Measurements from ENCODE around the gene FXYD1.

FXYD1 gene

GRCh38 chr19:35093941-35094647 lies 44.5 kb upstream of the FXYD1 start:
- H3K4me1 ChIP-seq (ENCODE audit: control insufficient read depth in 1 of 2, insufficient read depth in 1 of 2, low read depth in 1 of 2, low read length in 1 of 2): no peaks in the 10 kb centered on the region

GRCh38 chr19:35094656-35095055 lies 44.0 kb upstream of the FXYD1 start:
- no peak for TF ChIP-seq CTCF (IDR thresholded peaks at IDR 0.05)
- no peaks in the 10 kb centered on the region for H3K36me3 ChIP-seq
- H3K27me3 ChIP-seq: peaks cover 27% of the 10 kb centered on the region
- no peak overlapping the region for H3K4me3 ChIP-seq (ENCODE audit: low read depth in 1 of 2, low read length in 1 of 2)
- H3K4me1 ChIP-seq (ENCODE audit: control insufficient read depth in 1 of 2, insufficient read depth in 1 of 2, low read depth in 1 of 2, low read length in 1 of 2): no peaks in the 10 kb centered on the region
- H3K9me3 ChIP-seq: no peaks in the 10 kb centered on the region
- no peak overlapping the region for H3K27ac ChIP-seq

More at GRCh38 chr19:35093941-35094647, 44.5 kb upstream of the FXYD1 start:
- H3K9me3 ChIP-seq: no peaks in the 10 kb centered on the region
- no peak overlapping the region for H3K4me3 ChIP-seq (ENCODE audit: low read depth in 1 of 2, low read length in 1 of 2)
- no peak overlapping the region for H3K27ac ChIP-seq
- H3K27me3 ChIP-seq: peaks cover 33% of the 10 kb centered on the region
- H3K36me3 ChIP-seq: no peaks in the 10 kb centered on the region
- TF ChIP-seq CTCF (IDR thresholded peaks at IDR 0.05): no peak

GRCh38 chr19:35095667-35096368 lies 42.8 kb upstream of the FXYD1 start:
- Histone ChIP-seq H3K36me3 (no peaks in the 10 kb centered on the region), H3K9me3 (no peaks in the 10 kb centered on the region), H3K27me3 (peaks cover 16% of the 10 kb centered on the region), H3K4me1 (ENCODE audit: control insufficient read depth in 1 of 2, insufficient read depth in 1 of 2, low read depth in 1 of 2, low read length in 1 of 2) (no peaks in the 10 kb centered on the region), H3K27ac (no peak overlapping the region), H3K4me3 (ENCODE audit: low read depth in 1 of 2, low read length in 1 of 2) (no peak overlapping the region)
- TF ChIP-seq CTCF (IDR thresholded peaks at IDR 0.05): no peak

- H3K9me3 ChIP-seq: no peaks in the 10 kb centered on the region
- H3K27ac ChIP-seq: no peak overlapping the region
- no peak for TF ChIP-seq CTCF (IDR thresholded peaks at IDR 0.05)
- no peak overlapping the region for H3K4me3 ChIP-seq (ENCODE audit: low read depth in 1 of 2, low read length in 1 of 2)
- no peaks in the 10 kb centered on the region for H3K4me1 ChIP-seq (ENCODE audit: control insufficient read depth in 1 of 2, insufficient read depth in 1 of 2, low read depth in 1 of 2, low read length in 1 of 2)
- no peaks in the 10 kb centered on the region for H3K36me3 ChIP-seq
- no peaks in the 10 kb centered on the region for H3K27me3 ChIP-seq
Measured at GRCh38 chr19:35098413-35099049, 40.1 kb upstream of the FXYD1 start.

- H3K9me3 ChIP-seq: no peaks in the 10 kb centered on the region
- no peak for TF ChIP-seq CTCF (IDR thresholded peaks at IDR 0.05)
- no peaks in the 10 kb centered on the region for H3K27me3 ChIP-seq
- no peak overlapping the region for H3K4me3 ChIP-seq (ENCODE audit: low read depth in 1 of 2, low read length in 1 of 2)
- no peak overlapping the region for H3K27ac ChIP-seq
- no peaks in the 10 kb centered on the region for H3K36me3 ChIP-seq
- no peaks in the 10 kb centered on the region for H3K4me1 ChIP-seq (ENCODE audit: control insufficient read depth in 1 of 2, insufficient read depth in 1 of 2, low read depth in 1 of 2, low read length in 1 of 2)
Measured at GRCh38 chr19:35099155-35099896, 39.3 kb upstream of the FXYD1 start.
